A172 (cell line): ENCODE data around the gene TEPSIN. TPM values are rescaled to one million over a fixed set of nuclear protein-coding genes. Genes with fewer than 3 reads are reported as not detected.

Source experiments
- DNase-seq: peaks from one replicate; pipeline ENCODE4 v3.0.0-alpha.2; 2015; ENCODE audit warnings: low spot score
- total RNA-seq: library from RNA; depleted of rRNA; stranded (reverse); fragments of >200 nt; shearing (Covaris generic); gene quantifications from 2 replicates; pipeline ENCODE4 v1.2.3, GENCODE V29; 2014

TEPSIN gene
- total RNA-seq, 1 experiment from 2014 or later = 24.1 TPM

- no peak for DNase-seq
Measured at GRCh38 chr17:81221842-81222619, 16.8 kb downstream of the TEPSIN start.

DNA sequence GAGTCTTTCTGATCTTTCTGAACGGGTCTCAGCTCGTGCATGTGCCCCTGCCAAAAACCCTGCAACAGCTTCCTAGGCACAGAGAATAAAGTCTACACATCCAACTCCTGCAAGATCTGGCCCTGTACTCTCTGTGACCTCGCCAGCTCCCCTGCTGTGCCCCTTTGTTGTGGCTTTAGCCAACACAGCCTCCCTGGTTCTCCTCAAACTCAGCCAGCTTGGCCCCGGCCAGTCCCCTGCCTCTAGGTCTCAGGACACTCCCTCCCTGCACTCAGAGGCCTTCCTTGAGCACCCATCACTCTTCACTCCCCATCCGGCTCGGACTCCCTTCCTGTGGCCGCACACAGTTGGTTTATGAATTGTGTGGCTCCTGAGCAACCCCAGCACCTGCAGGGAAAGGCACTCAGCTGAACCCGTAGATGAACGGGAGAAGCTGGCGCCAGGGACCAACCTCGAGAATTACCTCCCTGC, 17.4 kb downstream of the TEPSIN start:
- peak; percentile 34 for DNase-seq

GRCh38 chr17:81219476-81220180, 19.2 kb downstream of the TEPSIN start:
- DNase-seq = no peak

GRCh38 chr17:81218991-81219390, 19.9 kb downstream of the TEPSIN start:
- DNase-seq = no peak

DNA sequence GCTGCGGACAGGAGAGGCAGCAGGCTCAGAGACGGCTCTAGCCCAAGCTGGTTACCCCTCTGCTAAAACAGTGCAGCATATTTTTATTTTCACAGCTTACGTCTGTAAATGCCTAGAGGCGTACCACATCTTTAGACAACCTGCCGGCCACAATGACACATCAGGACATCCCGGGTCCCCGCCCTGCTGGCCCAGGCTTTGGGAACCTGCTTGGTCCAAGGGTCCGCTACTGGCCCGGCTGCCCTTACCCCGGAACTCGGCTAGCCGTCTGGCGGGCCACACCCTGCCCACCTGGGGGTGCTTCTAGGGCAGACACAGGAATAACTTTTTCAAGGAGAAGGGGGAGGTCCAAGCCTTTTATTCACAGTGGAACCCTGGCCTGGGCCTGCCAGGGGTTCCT, 20.4 kb downstream of the TEPSIN start:
- DNase-seq = no peak

DNA sequence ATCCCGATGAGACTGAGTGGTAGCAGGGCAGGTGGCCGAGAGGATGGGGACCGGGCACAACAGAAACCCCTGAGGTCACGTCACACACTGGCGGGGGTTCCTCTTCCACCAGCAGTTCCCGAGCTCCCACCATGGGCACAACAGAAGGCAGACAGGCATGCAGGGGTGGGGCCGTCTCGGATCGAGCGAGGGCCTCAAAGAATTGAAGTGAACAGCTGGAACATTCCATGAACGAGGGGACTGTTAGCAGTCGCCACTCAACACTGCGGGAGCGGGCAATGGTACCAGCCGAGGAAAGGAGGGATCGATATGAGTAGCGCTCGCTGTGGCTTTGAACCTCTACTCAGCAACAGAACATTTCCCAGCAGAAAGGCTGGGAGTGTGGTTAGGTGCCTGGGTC, 21.4 kb downstream of the TEPSIN start:
- DNase-seq = no peak

- no peak for DNase-seq
Measured at GRCh38 chr17:81213978-81214377, 24.9 kb downstream of the TEPSIN start.

GRCh38 chr17:81212365-81212764, 26.5 kb downstream of the TEPSIN start:
- no peak for DNase-seq

- no peak for DNase-seq
Measured at GRCh38 chr17:81210868-81211267, 28.0 kb downstream of the TEPSIN start.

DNA sequence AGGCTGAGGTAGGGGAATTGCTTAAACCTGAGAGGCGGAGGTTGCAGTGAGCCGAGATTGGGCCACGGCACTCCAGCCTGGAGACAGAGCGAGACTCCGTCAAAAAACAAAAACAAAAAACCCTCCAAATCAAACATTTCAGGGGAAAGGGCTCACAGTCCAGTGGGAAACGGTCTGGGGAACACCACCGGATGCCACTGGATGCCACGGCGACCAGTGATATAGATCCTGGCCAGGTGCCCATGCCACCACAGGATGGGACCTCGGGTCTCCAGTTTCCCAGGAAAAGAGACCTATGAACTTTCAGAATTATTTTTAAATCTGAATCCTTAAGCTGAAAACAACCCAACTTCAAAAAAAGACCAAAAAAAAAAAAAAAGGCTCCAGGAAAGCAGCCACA, 28.4 kb downstream of the TEPSIN start:
- no peak for DNase-seq

- DNase-seq = no peak
Measured at GRCh38 chr17:81209141-81209540, 29.7 kb downstream of the TEPSIN start.

DNA sequence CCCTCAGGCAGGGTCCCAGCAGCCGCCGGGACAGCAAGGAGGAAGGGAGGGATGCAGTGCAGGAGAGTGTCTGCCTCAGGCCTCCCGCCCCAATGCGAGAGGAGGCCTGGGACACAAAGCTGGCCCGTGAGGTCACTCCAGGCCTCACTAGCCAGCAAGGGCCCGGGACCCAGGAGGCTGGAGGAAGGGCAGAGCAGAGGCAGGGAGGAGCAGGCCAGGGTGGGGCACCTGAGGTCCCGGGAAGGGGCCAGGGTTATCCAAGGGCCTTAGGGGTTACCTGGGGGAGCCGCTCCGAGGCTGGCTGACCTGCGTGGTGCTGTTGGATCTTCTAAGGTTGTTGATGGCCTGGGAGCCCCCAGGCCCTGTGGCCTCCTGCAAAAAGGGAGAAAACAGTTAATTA, 30.2 kb downstream of the TEPSIN start:
- no peak for DNase-seq

DNA sequence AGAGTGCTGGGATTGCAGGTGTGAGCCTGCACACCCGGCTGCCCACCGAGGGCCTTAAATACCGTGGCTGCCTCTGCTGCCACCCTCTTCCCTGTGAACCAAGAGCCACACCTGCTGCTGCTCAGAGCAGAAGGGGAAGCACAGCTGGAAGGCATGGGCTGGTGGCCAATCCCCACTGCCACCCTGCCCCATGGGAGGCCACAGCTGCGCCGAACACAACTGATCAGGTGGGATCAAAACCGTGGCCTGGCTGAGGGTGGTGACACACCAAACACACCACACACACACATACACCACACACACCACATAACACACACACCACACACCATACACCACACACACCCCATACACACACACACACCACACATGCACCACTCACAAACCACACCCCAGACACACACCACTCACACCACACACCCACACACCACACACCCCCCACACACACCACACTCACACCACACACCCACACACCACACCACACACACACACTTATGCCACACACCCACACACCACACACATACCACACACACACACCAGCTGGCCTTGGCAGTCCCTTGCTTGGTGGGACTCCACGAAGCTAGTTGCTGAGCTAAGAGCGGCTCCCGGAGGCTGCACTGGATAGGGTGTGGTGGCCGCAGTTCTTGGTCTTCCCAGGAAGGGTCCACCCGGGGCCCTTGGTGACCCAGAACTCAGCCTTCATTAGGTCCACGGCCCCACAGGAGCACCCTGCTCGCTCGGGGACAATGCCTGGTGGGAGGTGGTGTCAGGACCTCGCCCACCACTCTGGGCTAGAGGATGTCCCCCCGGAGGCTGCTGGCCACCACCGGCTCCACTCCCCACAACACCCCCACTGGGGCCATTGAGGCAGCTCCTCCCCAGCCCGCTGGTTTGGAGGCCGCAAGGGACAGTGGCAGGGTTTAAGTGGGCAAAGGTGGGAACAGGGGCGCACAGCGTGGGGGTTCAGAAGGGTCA, 31.0 kb downstream of the TEPSIN start:
- no peak for DNase-seq

- DNase-seq = no peak
Measured at GRCh38 chr17:81206657-81207056, 32.2 kb downstream of the TEPSIN start.

GRCh38 chr17:81206166-81206565, 32.7 kb downstream of the TEPSIN start:
- DNase-seq = no peak

GRCh38 chr17:81204578-81204977, 34.3 kb downstream of the TEPSIN start:
- no peak for DNase-seq

- DNase-seq = no peak
Measured at GRCh38 chr17:81203136-81203535, 35.7 kb downstream of the TEPSIN start.

- no peak for DNase-seq
Measured at GRCh38 chr17:81202318-81202717, 36.5 kb downstream of the TEPSIN start.

DNA sequence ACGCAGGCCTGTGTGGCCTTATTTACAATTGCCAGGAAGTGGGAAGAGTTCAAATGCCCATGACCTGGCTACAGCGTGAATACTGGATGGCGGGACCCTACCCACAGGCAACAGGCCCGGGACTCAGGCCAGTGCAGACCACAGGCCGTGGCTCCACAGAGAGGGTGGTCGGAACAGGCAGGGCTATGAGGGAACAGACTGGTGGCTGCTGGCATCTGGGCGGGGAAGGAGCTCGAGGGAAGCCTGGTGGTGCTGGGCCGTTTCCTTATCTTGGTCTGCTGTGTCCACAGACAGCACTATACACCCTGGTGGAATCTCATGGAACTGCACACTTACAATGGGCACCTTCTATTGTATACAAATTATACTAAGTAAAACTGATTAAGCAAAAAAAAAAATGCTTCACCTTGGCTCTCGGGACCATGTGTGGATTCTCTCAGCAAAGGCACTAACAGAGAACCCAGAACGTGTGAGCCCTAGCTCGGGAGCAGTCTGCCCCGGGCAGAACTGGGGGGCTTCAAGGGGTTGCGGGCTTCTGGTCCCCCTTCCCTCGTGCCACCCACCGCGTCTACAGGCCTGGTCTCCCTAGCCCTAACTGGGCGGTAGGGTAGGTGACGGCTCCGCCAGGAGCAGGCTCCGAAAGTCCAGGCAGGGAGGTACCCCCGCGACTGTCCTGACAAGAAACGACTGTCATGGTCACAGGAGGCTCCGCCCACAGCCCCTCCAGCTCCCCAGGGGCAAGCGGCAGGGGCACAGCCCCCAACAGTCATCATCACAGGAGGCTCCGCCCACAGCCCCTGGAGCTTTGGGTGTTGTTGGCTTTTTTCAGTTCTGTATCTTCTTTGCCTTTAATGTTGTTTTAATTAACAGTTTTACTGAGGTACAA, 37.9 kb downstream of the TEPSIN start:
- DNase-seq = peak; percentile 83

- no peak for DNase-seq
Measured at GRCh38 chr17:81200201-81200600, 38.7 kb downstream of the TEPSIN start.

DNA sequence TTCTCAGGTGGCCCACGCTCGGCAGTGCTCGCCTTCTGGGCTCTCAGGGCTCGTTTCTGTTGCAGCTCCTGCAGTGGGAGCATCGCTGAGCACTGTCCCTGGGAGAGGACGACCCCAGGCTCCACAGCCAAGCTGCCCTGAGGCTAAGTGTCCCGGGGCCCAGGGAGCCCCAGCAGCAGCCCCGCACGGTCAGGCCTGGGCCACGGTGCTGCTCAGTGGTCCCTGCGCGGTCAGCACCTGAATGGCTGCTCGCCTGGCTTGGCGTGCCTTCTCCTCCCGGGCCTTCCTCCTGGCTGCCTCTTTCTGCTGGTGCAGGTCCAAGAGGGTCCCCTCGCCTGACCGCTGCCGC, 39.4 kb downstream of the TEPSIN start:
- no peak for DNase-seq
